K562 (cell line): ENCODE data around the gene PPP4C. TPM values are rescaled to one million over a fixed set of nuclear protein-coding genes. Genes with fewer than 3 reads are reported as not detected.
A peak's percentile ranks its signal among the peaks of the same experiment; 100 is the strongest.

Experiments used
- BRCA1 ChIP-seq, 2 experiments: fragments of 450-650 bp in 1 of 2; sonication (generic) in 1 of 2; formaldehyde crosslinking in 1 of 2; IDR thresholded peaks; 2 replicates each; pipeline versions ENCODE4 v1.5.0 to v1.6.1; 2017 to 2020; ENCODE audit warnings: mild to moderate bottlenecking in 1 of 2, missing genetic modification reagents in 1 of 2
- CHD7 ChIP-seq: fragments of 200-600 bp; sonication (generic); IDR thresholded peaks from one replicate; pipeline ENCODE4 v1.6.1; 2012; ENCODE audit warnings: mild to moderate bottlenecking, low read depth, low read length, inconsistent platforms
- DMBX1 ChIP-seq: fragments of 250-450 bp; sonication (Bioruptor Pico); IDR thresholded peaks from 2 replicates; pipeline ENCODE4 v1.8.0; 2022; ENCODE audit warnings: inconsistent platforms, mild to moderate bottlenecking, moderate library complexity, borderline replicate concordance
- HDAC8 ChIP-seq: fragments of 450-650 bp; IDR thresholded peaks from 2 replicates; pipeline ENCODE4 v1.6.1; 2016; ENCODE audit warnings: mild to moderate bottlenecking, missing genetic modification characterization, moderate library complexity, missing compliant biosample characterization
- NEUROD1 ChIP-seq: fragments of 150-350 bp; IDR thresholded peaks from 2 replicates; pipeline ENCODE4 v1.6.1; 2014; ENCODE audit warnings: borderline replicate concordance, low read length, low read depth; ENCODE audit not compliant: partially characterized antibody
- RNF2 ChIP-seq: sonication (generic); IDR thresholded peaks from 2 replicates; pipeline ENCODE4 v1.6.1; 2016
- SNAPC5 ChIP-seq: fragments of 250-450 bp; sonication (Bioruptor Pico); IDR thresholded peaks from 2 replicates; pipeline ENCODE4 v1.8.0; 2021; ENCODE audit warnings: moderate library complexity, mild to moderate bottlenecking, inconsistent platforms
- SP1 ChIP-seq: sonication (generic); formaldehyde crosslinking; IDR thresholded peaks from 2 replicates; pipeline ENCODE4 v1.8.1; 2022; ENCODE audit warnings: mild to moderate bottlenecking, missing genetic modification reagents
- ZNF511 ChIP-seq: sonication (generic); formaldehyde crosslinking; IDR thresholded peaks from 2 replicates; pipeline ENCODE4 v1.8.0; 2022; ENCODE audit warnings: mild to moderate bottlenecking, missing genetic modification reagents
- ZNF764 ChIP-seq: fragments of 250-450 bp; sonication (Bioruptor Pico); IDR thresholded peaks from 2 replicates; pipeline ENCODE4 v1.4.0; 2020; ENCODE audit warnings: low read depth, mild to moderate bottlenecking, moderate library complexity
- polyA plus RNA-seq, 8 experiments: library from polyadenylated mRNA; depleted of rRNA in 4 of 8; stranded (reverse) in 5 of 8; unstranded in 3 of 8; fragments of >200 nt; fragmentation: Nextera tagmentation in 2 of 8; fragmentation: Illumina TruSeq in 1 of 8; extraction: Ambion mirVana in 2 of 8; extraction: Trizol in 1 of 8; gene quantifications; 2 replicates each; pipeline versions ENCODE4 v1.2.1 to v1.2.3, GENCODE V29; 2011 to 2014; ENCODE audit warnings: inconsistent platforms in 1 of 8, missing spikeins in 1 of 8
- total RNA-seq, 7 experiments: library from RNA; depleted of rRNA in 6 of 7; stranded (reverse); fragments of >200 nt in 6 of 7; fragmentation: Illumina TruSeq in 2 of 7; extraction: Trizol in 2 of 7; gene quantifications; 2 replicates each; pipeline versions ENCODE4 v1.2.1 to v1.2.3, GENCODE V29; 2011 to 2021; ENCODE audit warnings: low replicate concordance in 1 of 7

Gene PPP4C
- total and polyA plus RNA-seq, 9 of the 15 experiments (the other 6 are each of a cell fraction or from before 2014, with no cell fraction given), result 3.5 to 183 (median 131) TPM

- TF ChIP-seq NEUROD1 (peak; percentile 50), ZNF764 (CRISPR knock-in tag) (0 out of 2 replicates have a peak, but pooled peaks have one; percentile 18), RNF2 (0 out of 2 replicates have a peak, but pooled peaks have one; percentile 16), SNAPC5 (CRISPR knock-in tag) (no peak), HDAC8 (no peak), DMBX1 (peak; percentile 65; the same call in 1 of the 2 replicates), ZNF511 (no peak; the same call in none of the 2 replicates), SP1 (peak; percentile 66), CHD7 (no peak), BRCA1 (IDR thresholded peaks at IDR 0.05) (no peak), BRCA1 (CRISPR knock-in tag; IDR thresholded peaks at IDR 0.05) (no peak)
Observed at GRCh38 chr16:30091474-30092372, 15.9 kb downstream of the PPP4C start, which contains the start of gene TBX6 (continued).
